Spinal cord (tissue), 10 donors: Measurements from ENCODE around the gene ASB9. TPM values are rescaled to one million over a fixed set of nuclear protein-coding genes. Genes with fewer than 3 reads are reported as not detected.
"Not testable (repeated sequence)": the region's sequence is repeated elsewhere in the genome, so short reads cannot be mapped to it uniquely, and the experiment has no call there.

Experiments used
- DNase-seq, 6 donors: peaks; one replicate each; pipeline versions ENCODE4 v3.0.0 to v3.0.0-alpha.2; 2013 to 2015; ENCODE audit warnings: low spot score in 6 of 6, low read depth in 4 of 6
- H3K27ac ChIP-seq: one replicate; pipeline ENCODE4 v1.5.1; 2013; ENCODE audit warnings: low read depth, low read length, control low read depth
- H3K27me3 ChIP-seq: one replicate; pipeline ENCODE4 v1.6.1; 2013; ENCODE audit warnings: low read length; ENCODE audit not compliant: control insufficient read depth, insufficient read depth
- H3K36me3 ChIP-seq: one replicate; pipeline ENCODE4 v1.6.1; 2013; ENCODE audit warnings: low read length; ENCODE audit not compliant: control insufficient read depth, insufficient read depth
- H3K4me1 ChIP-seq: one replicate; pipeline ENCODE4 v1.6.1; 2013; ENCODE audit warnings: low read length; ENCODE audit not compliant: control insufficient read depth, insufficient read depth
- H3K4me3 ChIP-seq: one replicate; pipeline ENCODE4 v1.5.1; 2013; ENCODE audit warnings: low read depth, low read length, control low read depth
- H3K9me3 ChIP-seq: one replicate; pipeline ENCODE4 v1.6.1; 2013; ENCODE audit warnings: low read length; ENCODE audit not compliant: control insufficient read depth, insufficient read depth
- WGBS: methylation state at CpG from one replicate; pipeline ENCODE4 v1.1.5; 2013; ENCODE audit warnings: missing lambda C conversion rate; ENCODE audit not compliant: insufficient coverage; 5-methylcytosine and 5-hydroxymethylcytosine counted together
- long read RNA-seq, 4 donors: transcript quantifications; one replicate each; lab custom pipeline, GENCODE V29; 2026
- polyA plus RNA-seq, 2 donors: library from polyadenylated mRNA; unstranded; fragments of 120-200 nt; gene quantifications; one replicate each; pipeline ENCODE4 v1.2.1, GENCODE V29; 2013; ENCODE audit not compliant: insufficient read length in 2 of 2
- total RNA-seq, 2 donors: library from RNA; depleted of rRNA in 1 of 2; stranded (reverse); fragments of 120-200 nt in 1 of 2; fragments of >200 nt in 1 of 2; gene quantifications; one replicate each; pipeline versions ENCODE4 v1.2.3 to v1.2.4, GENCODE V29; 2013 to 2014
- donor health status: healthy.

ASB9 gene, protein sequence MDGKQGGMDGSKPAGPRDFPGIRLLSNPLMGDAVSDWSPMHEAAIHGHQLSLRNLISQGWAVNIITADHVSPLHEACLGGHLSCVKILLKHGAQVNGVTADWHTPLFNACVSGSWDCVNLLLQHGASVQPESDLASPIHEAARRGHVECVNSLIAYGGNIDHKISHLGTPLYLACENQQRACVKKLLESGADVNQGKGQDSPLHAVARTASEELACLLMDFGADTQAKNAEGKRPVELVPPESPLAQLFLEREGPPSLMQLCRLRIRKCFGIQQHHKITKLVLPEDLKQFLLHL
- 1 to 10 TPM; 1.9 to 7.9 TPM for total RNA-seq
- polyA plus RNA-seq, result 1 to 10 TPM; 1.4 to 2.9 TPM
- long read RNA-seq, donor 1, result 0 reads
- long read RNA-seq, donor 2, result 0 reads
- long read RNA-seq, donor 3, result 0 reads
- long read RNA-seq, donor 4, partial matches to known transcripts, result 0 of 2 reads
- long read RNA-seq, donor 4, other reads (novel, unspliced or antisense), result 0 of 2 reads

DNA sequence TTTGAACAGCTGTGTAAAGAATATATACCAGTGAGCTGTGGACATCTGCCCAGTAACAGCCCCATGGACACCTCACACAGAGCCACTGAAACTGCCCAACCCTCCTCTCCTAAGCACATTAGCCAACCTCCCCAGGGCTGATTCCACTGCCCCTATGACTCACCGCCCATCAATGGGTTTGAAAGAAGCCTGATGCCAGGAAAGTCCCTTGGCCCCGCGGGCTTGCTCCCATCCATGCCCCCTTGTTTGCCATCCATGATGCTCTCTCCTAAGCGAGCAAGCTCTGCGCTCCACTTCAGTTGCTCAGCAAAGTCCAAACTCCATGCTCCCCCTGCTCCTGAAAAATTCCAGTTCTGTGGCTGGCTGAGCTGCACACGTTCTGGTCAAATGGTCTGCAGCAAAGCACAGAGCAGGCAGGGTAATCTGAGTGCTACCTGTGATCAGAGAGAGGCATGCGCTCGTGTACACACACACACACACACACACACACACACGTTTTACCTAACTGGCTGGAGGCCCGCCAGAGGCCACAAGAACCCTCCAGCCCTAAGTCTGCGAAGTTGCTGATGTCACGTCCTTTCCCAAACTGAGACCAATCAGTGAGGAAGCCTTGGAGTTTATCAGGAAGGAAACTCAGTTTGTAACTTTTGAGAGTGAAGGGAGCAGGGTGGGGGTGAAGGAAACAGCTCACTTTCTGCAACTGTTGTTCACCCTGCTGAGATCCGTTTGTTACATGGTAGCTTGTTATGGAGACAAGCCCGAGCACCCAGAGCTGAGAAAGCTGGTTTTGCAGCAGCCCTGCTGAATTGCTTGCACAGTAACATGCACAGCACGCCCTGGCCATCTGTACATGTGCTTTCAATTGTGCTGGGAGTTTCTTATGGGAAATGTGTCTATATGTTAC lies at the start of gene ASB9:
Gene ASB9, minus strand, starts transcription at position 466 of the 904 bp plus-strand sequence. Its CDS starts 209 bp downstream, at position 257.
- Histone ChIP-seq H3K36me3 (no peaks in the 10 kb centered on the region), H3K27ac (no peak within 1 kb of the TSS), H3K27me3 (peaks cover 6% of the 10 kb centered on the region), H3K4me1 (no peaks in the 10 kb centered on the region), H3K9me3 (no peaks in the 10 kb centered on the region), H3K4me3 (no peak within 1 kb of the TSS)
- 57% methylated on average over 9 of the region's 15 CpGs for WGBS
- DNase-seq, result peak in 2 of 6 donors; percentile 24 to 25

DNA sequence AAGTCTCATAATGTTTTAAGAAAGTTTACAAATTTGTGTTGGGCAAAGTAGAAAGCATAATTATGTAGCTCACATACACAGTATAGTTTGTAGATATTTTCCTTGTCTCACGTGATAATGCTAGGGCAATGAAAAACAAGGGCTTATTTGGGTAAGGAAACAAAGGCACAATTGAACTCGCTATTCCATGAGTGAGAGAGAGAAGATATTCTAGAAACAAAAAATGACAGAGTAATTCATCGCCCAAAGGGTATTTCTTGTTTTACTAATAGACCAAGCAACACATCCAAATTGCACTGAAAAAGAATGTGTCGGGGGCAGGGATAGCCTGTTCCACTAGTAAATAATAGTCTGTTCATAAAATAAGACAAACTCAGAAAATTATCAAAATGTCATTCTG lies 49.2 kb upstream of the ASB9 start:
- Histone ChIP-seq H3K9me3 (no peaks in the 10 kb centered on the region), H3K4me3 (no peak overlapping the region), H3K36me3 (no peaks in the 10 kb centered on the region), H3K27me3 (peaks cover 13% of the 10 kb centered on the region), H3K4me1 (no peaks in the 10 kb centered on the region), H3K27ac (no peak overlapping the region)
- no CpG with 5 or more reads among the region's 4 CpGs for WGBS
- no peak for DNase-seq

DNA sequence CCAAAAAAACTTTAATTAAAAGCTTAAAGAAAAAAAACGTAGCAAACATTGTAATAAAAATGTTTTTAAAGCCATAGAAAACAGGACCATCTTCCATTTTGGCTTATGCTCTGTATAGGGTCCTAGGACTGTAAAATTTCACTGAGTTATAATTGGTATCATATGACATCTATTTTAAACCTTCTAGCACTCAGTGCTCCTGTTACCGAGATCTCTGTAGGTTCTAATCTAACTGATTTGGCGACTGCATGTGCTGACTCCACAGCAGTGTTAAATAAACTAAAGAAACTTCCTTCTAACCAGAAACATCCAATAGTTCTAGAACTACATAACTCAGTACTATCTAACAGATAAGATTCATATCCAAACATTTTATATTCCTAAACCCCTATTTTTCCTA lies 45.6 kb upstream of the ASB9 start, which contains the start of gene ASB11:
Gene ASB11, minus strand, starts transcription at position 132 of the 400 bp plus-strand sequence. Its CDS starts 35 bp downstream, at position 97.
- WGBS, result 40% methylated on average over 2 of the region's 3 CpGs
- DNase-seq, result no peak
- Histone ChIP-seq H3K27ac (no peak within 1 kb of the TSS), H3K36me3 (no peaks in the 10 kb centered on the region), H3K4me1 (no peaks in the 10 kb centered on the region), H3K9me3 (no peaks in the 10 kb centered on the region), H3K27me3 (peaks cover 9% of the 10 kb centered on the region), H3K4me3 (no peak within 1 kb of the TSS)

DNA sequence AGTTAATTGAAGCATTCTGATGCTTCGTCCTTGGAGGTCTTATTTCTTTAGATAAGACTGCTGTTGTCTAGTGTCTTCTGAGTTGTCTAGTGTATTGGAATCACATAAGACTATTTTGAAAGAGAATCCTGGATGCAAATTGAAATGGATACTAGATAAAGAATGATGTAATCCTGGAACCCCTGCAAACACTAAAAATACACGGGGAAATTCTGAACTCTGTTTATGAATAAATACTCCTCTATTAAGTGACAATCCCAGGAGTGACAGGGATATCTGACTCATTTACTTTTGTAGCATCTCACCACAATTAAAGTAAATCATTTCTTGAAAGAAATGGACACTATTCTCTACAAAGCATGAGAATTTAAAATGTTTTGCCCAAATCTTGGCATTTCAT lies 44.6 kb upstream of the ASB9 start:
- no peaks in the 10 kb centered on the region for H3K4me1 ChIP-seq
- H3K27ac ChIP-seq, result no peak overlapping the region
- no peak for DNase-seq
- H3K9me3 ChIP-seq, result no peaks in the 10 kb centered on the region
- peaks cover 9% of the 10 kb centered on the region for H3K27me3 ChIP-seq
- no peak overlapping the region for H3K4me3 ChIP-seq
- H3K36me3 ChIP-seq, result no peaks in the 10 kb centered on the region
- no CpG with 5 or more reads among the region's 2 CpGs for WGBS

DNA sequence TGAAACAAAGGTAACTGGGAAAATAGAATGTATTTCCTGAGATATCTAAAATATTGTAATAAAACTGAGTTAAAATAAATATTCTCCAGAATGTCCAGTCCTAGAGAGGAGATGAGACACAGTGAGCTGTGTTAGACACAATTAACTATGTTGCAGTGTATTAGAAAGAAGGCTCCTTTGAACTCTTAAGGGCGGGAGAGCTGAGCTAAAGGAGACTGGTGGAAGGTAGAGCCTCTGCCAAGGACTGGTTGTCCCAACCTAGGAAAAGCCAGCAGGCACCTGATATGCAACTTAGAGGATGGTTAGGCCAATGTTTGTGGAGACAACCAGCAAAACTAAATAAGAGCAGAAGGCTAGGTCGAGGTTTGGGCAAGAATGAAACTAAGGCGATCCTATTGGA lies 41.2 kb upstream of the ASB9 start:
- Histone ChIP-seq H3K27me3 (peaks cover 16% of the 10 kb centered on the region), H3K27ac (no peak overlapping the region), H3K4me3 (no peak overlapping the region), H3K36me3 (no peaks in the 10 kb centered on the region), H3K4me1 (no peaks in the 10 kb centered on the region), H3K9me3 (no peaks in the 10 kb centered on the region)
- WGBS, result 69% methylated on average over 3 of the region's 3 CpGs
- DNase-seq, result no peak

DNA sequence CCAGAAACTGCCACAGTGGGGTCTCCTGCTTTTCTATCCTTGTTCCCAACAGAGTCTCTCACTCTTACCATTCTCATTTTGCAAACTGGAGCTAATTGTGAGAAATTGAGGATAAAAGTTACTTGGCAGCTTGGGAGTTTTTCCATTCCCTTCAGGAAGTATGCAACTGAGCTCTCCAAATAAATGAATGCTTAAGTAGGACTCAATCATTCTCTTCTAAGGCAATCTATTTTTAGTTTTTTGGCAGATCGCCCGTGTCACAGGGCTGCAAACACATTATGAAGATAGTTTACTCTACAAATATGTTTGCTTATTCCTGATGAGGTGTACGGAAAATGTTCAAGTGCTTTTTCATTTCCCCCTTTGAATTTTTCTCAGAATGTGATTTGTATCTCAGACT lies 40.2 kb upstream of the ASB9 start:
- no peak overlapping the region for H3K4me3 ChIP-seq
- peaks cover 16% of the 10 kb centered on the region for H3K27me3 ChIP-seq
- no CpG with 5 or more reads among the region's 3 CpGs for WGBS
- no peaks in the 10 kb centered on the region for H3K36me3 ChIP-seq
- DNase-seq, result peak in 3 of 6 donors; percentile 3 to 57 (median 11)
- no peaks in the 10 kb centered on the region for H3K4me1 ChIP-seq
- H3K9me3 ChIP-seq, result no peaks in the 10 kb centered on the region
- H3K27ac ChIP-seq, result no peak overlapping the region

DNA sequence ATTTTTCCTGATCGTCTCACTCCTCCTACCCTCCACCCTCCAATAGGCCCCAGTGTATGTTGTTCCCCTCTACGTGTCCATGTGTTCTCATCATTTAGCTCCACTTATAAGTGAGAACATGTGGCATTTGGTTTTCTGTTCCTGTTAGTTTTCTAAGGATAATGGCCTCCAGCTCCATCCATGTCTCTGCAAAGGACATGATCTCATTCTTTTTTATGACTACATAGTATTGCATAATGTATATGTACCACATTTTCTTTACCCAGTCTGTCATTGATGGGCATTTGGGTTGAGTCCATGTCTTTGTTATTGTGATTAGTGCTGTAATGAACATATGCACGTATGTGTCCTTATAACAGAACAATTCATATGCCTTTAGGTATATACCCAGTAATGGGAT lies 36.0 kb upstream of the ASB9 start:
- H3K36me3 ChIP-seq, DNase-seq, H3K27ac ChIP-seq, H3K9me3 ChIP-seq, H3K4me3 ChIP-seq, H3K4me1 ChIP-seq: not testable (repeated sequence)
- WGBS, result no CpG with 5 or more reads among the region's 3 CpGs
- peaks cover 11% of the 10 kb centered on the region for H3K27me3 ChIP-seq

DNA sequence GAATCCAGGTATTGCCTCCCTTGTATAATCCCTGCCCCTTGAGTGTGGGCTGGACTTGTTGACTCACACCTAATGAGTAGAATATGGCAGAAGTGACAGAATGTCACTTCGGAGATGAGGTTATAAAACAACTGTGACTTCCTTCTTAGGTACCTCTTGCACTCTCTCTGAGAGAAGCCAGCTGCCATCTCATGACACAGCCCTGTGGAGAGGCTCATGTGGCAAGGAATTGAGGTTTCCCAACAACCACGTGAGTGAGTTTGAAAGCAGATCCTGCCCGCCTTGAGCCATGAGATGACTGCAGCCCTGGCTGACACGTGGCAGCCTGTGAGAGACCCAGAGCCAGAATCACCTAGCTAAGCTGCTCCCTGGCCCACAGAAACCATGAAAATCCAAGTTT lies 32.0 kb upstream of the ASB9 start:
- Histone ChIP-seq H3K9me3 (no peaks in the 10 kb centered on the region), H3K4me1 (no peaks in the 10 kb centered on the region), H3K27me3 (peaks cover 2% of the 10 kb centered on the region), H3K27ac (no peak overlapping the region), H3K36me3 (no peaks in the 10 kb centered on the region), H3K4me3 (no peak overlapping the region)
- WGBS, result 52% methylated on average over 3 of the region's 4 CpGs
- no peak for DNase-seq

DNA sequence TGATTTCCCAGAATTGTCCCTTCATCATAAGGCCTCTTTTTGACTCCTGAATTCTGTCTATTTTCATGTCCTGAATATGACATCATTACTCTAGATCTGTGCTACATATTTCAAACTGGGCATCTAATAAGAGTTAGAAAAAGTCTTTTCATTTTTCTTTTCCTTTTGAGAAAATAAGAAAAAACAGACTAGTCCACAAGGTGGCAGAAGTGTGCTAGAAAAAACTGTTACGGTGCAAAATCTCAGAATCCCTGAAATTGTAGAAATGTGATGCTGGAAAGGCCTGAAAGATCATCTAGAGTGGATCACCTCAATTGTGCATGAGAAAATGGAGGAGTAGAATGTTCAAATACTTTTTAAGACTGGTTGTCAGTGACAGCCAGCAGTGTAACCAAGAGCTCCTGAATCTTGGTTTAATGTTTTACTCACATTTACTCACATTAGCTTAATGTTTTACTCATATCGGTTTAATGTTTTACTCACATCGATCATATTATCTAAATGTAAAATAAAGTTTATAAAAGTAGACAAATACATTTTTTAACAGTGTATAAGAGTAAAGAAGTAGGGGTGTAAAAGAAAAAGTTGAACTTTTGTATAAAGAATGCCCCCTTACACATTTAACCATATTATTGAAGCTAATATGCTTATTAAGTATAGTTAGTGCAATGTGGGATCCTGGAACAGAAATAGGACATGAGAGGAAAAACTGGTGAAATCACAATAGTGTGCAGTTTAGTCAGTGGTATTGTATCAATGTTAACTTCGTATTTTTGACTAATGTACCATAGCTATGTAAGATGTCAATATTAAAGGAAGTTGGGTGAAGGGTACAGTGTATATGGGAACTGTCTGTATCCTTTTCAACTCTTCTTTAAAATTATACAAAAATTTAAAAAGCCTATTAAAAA lies 30.3 kb upstream of the ASB9 start:
- H3K36me3 ChIP-seq, result no peaks in the 10 kb centered on the region
- no peak overlapping the region for H3K27ac ChIP-seq
- H3K4me3 ChIP-seq, result no peak overlapping the region
- H3K4me1 ChIP-seq, result no peaks in the 10 kb centered on the region
- H3K9me3 ChIP-seq, result no peaks in the 10 kb centered on the region
- WGBS, result 8% methylated on average over 1 of the region's 4 CpGs
- peaks cover 4% of the 10 kb centered on the region for H3K27me3 ChIP-seq
- peak in 4 of 6 donors; percentile 19 to 60 (median 40) for DNase-seq
